ENCODE measurements around the gene ZCCHC17.

The ZCCHC17 gene

GRCh38 chr1:31372751-31373055, 75.9 kb downstream of the ZCCHC17 start:
- TF ChIP-seq, protein P1, sequence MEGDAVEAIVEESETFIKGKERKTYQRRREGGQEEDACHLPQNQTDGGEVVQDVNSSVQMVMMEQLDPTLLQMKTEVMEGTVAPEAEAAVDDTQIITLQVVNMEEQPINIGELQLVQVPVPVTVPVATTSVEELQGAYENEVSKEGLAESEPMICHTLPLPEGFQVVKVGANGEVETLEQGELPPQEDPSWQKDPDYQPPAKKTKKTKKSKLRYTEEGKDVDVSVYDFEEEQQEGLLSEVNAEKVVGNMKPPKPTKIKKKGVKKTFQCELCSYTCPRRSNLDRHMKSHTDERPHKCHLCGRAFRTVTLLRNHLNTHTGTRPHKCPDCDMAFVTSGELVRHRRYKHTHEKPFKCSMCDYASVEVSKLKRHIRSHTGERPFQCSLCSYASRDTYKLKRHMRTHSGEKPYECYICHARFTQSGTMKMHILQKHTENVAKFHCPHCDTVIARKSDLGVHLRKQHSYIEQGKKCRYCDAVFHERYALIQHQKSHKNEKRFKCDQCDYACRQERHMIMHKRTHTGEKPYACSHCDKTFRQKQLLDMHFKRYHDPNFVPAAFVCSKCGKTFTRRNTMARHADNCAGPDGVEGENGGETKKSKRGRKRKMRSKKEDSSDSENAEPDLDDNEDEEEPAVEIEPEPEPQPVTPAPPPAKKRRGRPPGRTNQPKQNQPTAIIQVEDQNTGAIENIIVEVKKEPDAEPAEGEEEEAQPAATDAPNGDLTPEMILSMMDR (conservative IDR thresholded peaks at IDR 0.05; ENCODE audit: low read depth, low read length) = no peak
- Histone ChIP-seq H3K27me3 (ENCODE audit: insufficient read depth, low read depth) (no peaks in the 10 kb centered on the region), H3K4me3 (IDR thresholded peaks at IDR 0.05; ENCODE audit: insufficient read depth, low read depth, low read length) (no peak overlapping the region), H3K36me3 (ENCODE audit: insufficient read depth) (no peaks in the 10 kb centered on the region), H3K4me1 (ENCODE audit: low read depth, poor library complexity, severe bottlenecking) (no peaks in the 10 kb centered on the region), H3K27ac (no peak overlapping the region), H3K4me2 (no peak overlapping the region), H3K9ac (no peak overlapping the region), H2AFZ (ENCODE audit: low read depth) (no peak overlapping the region), H4K20me1 (ENCODE audit: insufficient read depth) (no peaks in the 10 kb centered on the region), H3K79me2 (ENCODE audit: insufficient read depth, low read depth) (no peaks in the 10 kb centered on the region)

DNA sequence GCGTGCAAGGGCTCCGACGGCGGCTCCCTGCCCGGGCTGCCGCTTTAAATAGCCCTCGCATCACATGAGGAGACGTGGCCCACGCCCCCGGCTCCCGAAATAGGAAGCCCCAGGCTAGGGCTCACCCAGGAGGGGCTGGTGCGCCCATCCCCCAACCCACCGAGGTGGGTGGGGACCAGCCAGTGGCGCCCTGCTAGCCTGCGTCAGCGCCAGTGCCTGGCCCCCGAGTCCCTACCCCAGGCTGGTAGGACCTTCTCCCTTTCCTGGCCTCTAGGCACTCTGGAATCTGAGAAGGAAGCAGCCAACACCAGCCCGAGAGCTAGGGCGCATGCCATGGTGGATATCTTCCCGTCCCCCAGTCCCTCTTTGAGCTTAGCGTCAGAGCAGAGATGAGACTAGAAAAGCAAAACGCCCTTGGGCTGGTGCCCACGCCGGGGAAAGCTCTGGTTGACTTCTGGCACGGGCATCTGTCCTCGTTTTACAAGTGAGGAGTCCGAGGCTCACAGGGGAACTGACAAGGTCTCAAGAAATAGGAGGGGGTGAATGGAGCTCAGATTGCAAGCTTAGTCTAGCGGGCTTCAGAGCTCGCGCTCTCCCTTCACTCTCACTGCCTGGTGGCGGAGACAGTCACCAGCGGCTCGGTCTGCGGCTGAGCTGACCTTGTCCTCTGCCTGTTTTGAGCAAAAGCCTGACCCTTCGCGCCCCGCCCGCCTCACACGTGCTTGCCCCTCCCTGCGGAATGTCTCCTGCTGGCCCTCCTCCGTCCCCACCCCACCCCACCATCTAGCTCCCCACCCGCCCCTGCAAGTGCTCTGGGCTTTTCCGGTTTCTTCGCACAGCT, 76.4 kb downstream of the ZCCHC17 start, which contains the start of gene FABP3:
Gene FABP3 (minus strand): TSS at position 21 of the 841 bp plus-strand sequence. CDS start 62 bp downstream, outside the sequence.
- H3K4me2 ChIP-seq = no peak within 1 kb of the TSS

DNA sequence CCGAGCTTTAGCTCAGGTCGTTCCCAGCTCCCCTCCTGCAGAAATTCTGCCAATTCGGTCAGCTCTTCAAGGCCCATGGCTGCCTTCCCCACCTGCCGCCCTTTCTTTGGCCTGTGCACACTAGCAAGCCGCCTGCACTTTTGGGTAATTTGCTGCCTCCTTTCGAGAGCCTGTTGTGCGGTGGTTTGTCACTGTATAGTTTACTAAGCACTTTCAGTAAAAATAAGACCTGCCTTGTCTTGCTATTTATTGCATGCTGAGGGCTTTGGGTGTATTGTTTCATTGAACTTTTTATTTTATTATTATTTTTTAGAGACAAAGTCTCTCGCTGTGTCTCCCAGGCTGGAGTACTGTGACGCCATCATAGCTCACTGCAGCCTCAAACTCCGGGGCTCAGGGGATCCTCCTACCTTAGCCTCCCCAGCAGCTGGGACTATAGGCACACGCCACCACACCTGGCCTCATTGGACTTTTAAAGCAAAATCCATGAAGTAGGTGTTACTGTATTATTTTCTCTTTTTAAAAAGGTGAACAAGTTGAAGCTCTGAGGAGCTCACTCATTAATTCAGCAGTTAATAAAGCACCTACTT, 77.2 kb downstream of the ZCCHC17 start:
- no peaks in the 10 kb centered on the region for H3K36me3 ChIP-seq (ENCODE audit: insufficient read depth)
- H3K9ac ChIP-seq = no peak overlapping the region
- no peak overlapping the region for H3K27ac ChIP-seq
- no peak overlapping the region for H3K4me3 ChIP-seq (IDR thresholded peaks at IDR 0.05; ENCODE audit: insufficient read depth, low read depth, low read length)
- H3K4me2 ChIP-seq = no peak overlapping the region
- no peaks in the 10 kb centered on the region for H3K79me2 ChIP-seq (ENCODE audit: insufficient read depth, low read depth)
- H4K20me1 ChIP-seq (ENCODE audit: insufficient read depth) = no peaks in the 10 kb centered on the region
- no peaks in the 10 kb centered on the region for H3K27me3 ChIP-seq (ENCODE audit: insufficient read depth, low read depth)
- TF ChIP-seq, protein P1 (conservative IDR thresholded peaks at IDR 0.05; ENCODE audit: low read depth, low read length) = no peak
- H3K4me1 ChIP-seq (ENCODE audit: low read depth, poor library complexity, severe bottlenecking) = no peaks in the 10 kb centered on the region
- H2AFZ ChIP-seq (ENCODE audit: low read depth) = no peak overlapping the region

More for the DNA sequence above, 76.4 kb downstream of the ZCCHC17 start, which contains the start of gene FABP3:
- Histone ChIP-seq H2AFZ (ENCODE audit: low read depth) (no peak within 1 kb of the TSS), H3K9ac (no peak within 1 kb of the TSS), H3K27ac (no peak within 1 kb of the TSS), H4K20me1 (ENCODE audit: insufficient read depth) (no peaks in the 10 kb centered on the region), H3K79me2 (ENCODE audit: insufficient read depth, low read depth) (no peaks in the 10 kb centered on the region), H3K36me3 (ENCODE audit: insufficient read depth) (no peaks in the 10 kb centered on the region), H3K27me3 (ENCODE audit: insufficient read depth, low read depth) (no peaks in the 10 kb centered on the region), H3K4me1 (ENCODE audit: low read depth, poor library complexity, severe bottlenecking) (no peaks in the 10 kb centered on the region), H3K4me3 (IDR thresholded peaks at IDR 0.05; ENCODE audit: insufficient read depth, low read depth, low read length) (no peak within 1 kb of the TSS)
- TF ChIP-seq, protein P1 (conservative IDR thresholded peaks at IDR 0.05; ENCODE audit: low read depth, low read length) = no peak

DNA sequence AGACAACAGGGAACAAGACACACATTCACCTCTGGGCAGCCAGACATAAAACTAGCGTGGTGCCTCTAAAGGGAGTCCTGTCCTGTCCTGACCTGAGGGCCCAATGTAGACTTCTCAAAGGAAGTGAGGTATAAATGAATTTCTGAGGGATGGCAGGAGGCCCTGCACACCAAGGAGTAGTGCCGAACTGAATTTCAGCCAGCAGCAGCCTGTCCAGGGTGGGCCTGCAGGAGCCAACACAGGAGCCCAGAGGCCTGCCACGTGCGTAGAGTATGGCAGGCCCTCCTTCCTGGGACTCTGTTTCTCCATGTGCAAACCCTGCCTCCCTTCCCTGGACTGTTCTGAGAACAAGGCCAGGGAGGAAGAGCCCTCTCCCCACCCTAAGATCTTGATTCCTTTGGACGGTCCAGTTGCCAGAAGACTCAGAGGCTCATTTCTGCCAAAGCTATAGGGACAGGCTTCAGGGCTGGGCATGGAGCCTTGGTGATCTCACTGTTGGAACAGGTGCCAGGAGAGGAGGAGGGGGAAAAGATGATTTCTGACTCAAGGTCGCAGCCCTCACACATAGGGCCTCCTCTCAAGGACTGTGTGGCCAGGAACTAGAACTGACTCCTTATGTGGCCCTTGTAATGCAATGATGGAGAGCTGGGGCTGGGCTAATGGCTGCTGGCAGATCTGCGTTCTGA, 77.8 kb downstream of the ZCCHC17 start:
- no peak overlapping the region for H3K4me3 ChIP-seq (IDR thresholded peaks at IDR 0.05; ENCODE audit: insufficient read depth, low read depth, low read length)

More for the DNA sequence above, 77.8 kb downstream of the ZCCHC17 start:
- H3K27ac ChIP-seq = no peak overlapping the region
- no peaks in the 10 kb centered on the region for H3K36me3 ChIP-seq (ENCODE audit: insufficient read depth)
- no peak overlapping the region for H2AFZ ChIP-seq (ENCODE audit: low read depth)
- no peak overlapping the region for H3K4me2 ChIP-seq
- TF ChIP-seq, protein P1 (conservative IDR thresholded peaks at IDR 0.05; ENCODE audit: low read depth, low read length) = no peak
- H3K4me1 ChIP-seq (ENCODE audit: low read depth, poor library complexity, severe bottlenecking) = no peaks in the 10 kb centered on the region
- no peaks in the 10 kb centered on the region for H3K79me2 ChIP-seq (ENCODE audit: insufficient read depth, low read depth)
- H3K27me3 ChIP-seq (ENCODE audit: insufficient read depth, low read depth) = no peaks in the 10 kb centered on the region
- H4K20me1 ChIP-seq (ENCODE audit: insufficient read depth) = no peaks in the 10 kb centered on the region
- no peak overlapping the region for H3K9ac ChIP-seq

Measured in KMS-11 (cell line).